MM.1S (cell line): ENCODE measurements around the gene PTPRK.
"Not testable (repeated sequence)": the region's sequence is repeated elsewhere in the genome, so short reads cannot be mapped to it uniquely, and the experiment has no call there.

ENCODE experiments used
- CTCF ChIP-seq: fragments of 300-600 bp; sonication (generic); IDR thresholded peaks from 2 replicates; pipeline ENCODE4 v1.5.1; 2016; ENCODE audit warnings: antibody characterized with exemption, low read length, mixed read lengths
- EZH2 ChIP-seq: fragments of 300-600 bp; sonication (generic); optimal IDR thresholded peaks from 2 replicates; pipeline ENCODE3; 2017; ENCODE audit warnings: low read depth, mild to moderate bottlenecking, antibody characterized with exemption, low read length, mixed read lengths

DNA sequence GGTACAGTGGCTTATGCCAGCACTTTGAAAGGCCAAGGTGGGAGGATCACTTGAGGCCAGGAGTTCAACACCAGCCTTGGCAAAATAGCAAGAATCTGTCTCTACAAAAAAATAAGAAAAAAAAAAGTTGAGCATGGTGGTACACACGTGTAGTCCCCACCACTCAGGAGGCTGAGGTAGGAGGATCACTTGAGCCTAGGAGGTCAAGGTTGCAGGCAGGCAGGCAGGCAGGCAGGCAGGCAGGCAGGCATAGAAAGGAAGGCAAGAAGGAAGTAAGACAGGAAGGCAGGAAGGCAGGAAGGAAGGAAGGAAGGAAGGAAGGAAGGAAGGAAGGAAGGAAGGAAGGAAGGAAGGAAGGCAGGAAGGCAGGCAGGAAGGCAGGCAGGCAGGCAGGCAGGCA lies 85.6 kb downstream of the PTPRK start:
- not testable (repeated sequence) for TF ChIP-seq EZH2, CTCF
